GM12875 (cell line): ENCODE results near the gene ALAS2.
"Not testable (repeated sequence)": the region's sequence is repeated elsewhere in the genome, so short reads cannot be mapped to it uniquely, and the experiment has no call there.

ENCODE experiments used
- H3K4me3 ChIP-seq: one replicate; pipeline ENCODE4 v1.5.1; 2011; ENCODE audit warnings: low read depth, low read length, control low read depth
- CTCF ChIP-seq: IDR thresholded peaks from 2 replicates; pipeline ENCODE4 v1.5.1; 2011; ENCODE audit warnings: low read depth, mild to moderate bottlenecking, control low read depth, inconsistent platforms, low read length, moderate library complexity, borderline replicate concordance; ENCODE audit not compliant: insufficient read depth

The ALAS2 gene

GRCh38 chrX:55030271-55031205, at the start of gene ALAS2:
TSS of gene ALAS2 (minus strand) at chrX:55030977. CDS start at chrX:55026000, 4,977 bp downstream.
- H3K4me3 ChIP-seq: no peak within 1 kb of the TSS
- TF ChIP-seq CTCF: no peak

GRCh38 chrX:55074851-55075467, 44.2 kb upstream of the ALAS2 start, which contains the start of gene PAGE2B:
TSS of gene PAGE2B (plus strand) at chrX:55075030. CDS start at chrX:55076042, 1,012 bp downstream.
- no peak for TF ChIP-seq CTCF

GRCh38 chrX:55072286-55072685, 41.5 kb upstream of the ALAS2 start:
- H3K4me3 ChIP-seq: no peak overlapping the region
- no peak for TF ChIP-seq CTCF

More at GRCh38 chrX:55074851-55075467, 44.2 kb upstream of the ALAS2 start, which contains the start of gene PAGE2B:
- H3K4me3 ChIP-seq: no peak within 1 kb of the TSS

- not testable (repeated sequence) for H3K4me3 ChIP-seq
These were observed 36.4 kb upstream of the ALAS2 start for GRCh38 chrX:55067180-55067579.

- peak; percentile 66 for TF ChIP-seq CTCF
These were observed 27.0 kb upstream of the ALAS2 start for GRCh38 chrX:55057675-55058249.

GRCh38 chrX:55056820-55057674, 26.3 kb upstream of the ALAS2 start:
- TF ChIP-seq CTCF: no peak
- H3K4me3 ChIP-seq: no peak overlapping the region

More at GRCh38 chrX:55057675-55058249, 27.0 kb upstream of the ALAS2 start:
- no peak overlapping the region for H3K4me3 ChIP-seq

- H3K4me3 ChIP-seq: not testable (repeated sequence)
These were observed 19.8 kb upstream of the ALAS2 start for GRCh38 chrX:55050599-55050998.
